Prostate gland (tissue), 2 donors: Measurements from ENCODE around the gene ABI1. TPM values are rescaled to one million over a fixed set of nuclear protein-coding genes. Genes with fewer than 3 reads are reported as not detected.

Source experiments
- DNase-seq: peaks from one replicate; pipeline ENCODE4 v3.0.0-alpha.2; 2019; ENCODE audit warnings: low spot score
- H3K27ac ChIP-seq, 2 donors: fragments of 200-600 bp; sonication (generic); 2 replicates each; pipeline ENCODE4 v1.5.1; 2017 to 2019
- H3K27me3 ChIP-seq: fragments of 200-600 bp; sonication (generic); replicated peaks from 2 replicates; pipeline ENCODE4 v1.5.1; 2019; ENCODE audit not compliant: insufficient read depth
- H3K36me3 ChIP-seq, 2 donors: fragments of 200-600 bp; sonication (generic); 1 replicate in 1 of 2; 2 replicates in 1 of 2; pipeline versions ENCODE4 v1.5.1 to v1.8.1; 2017 to 2019
- H3K4me1 ChIP-seq: fragments of 200-600 bp; sonication (generic); replicated peaks from 2 replicates; pipeline ENCODE4 v1.5.1; 2019
- H3K4me3 ChIP-seq, 2 donors: fragments of 200-600 bp; sonication (generic); 2 replicates each; pipeline ENCODE4 v1.5.1; 2017 to 2019
- H3K9me3 ChIP-seq: fragments of 200-600 bp; sonication (generic); 2 replicates; pipeline ENCODE4 v1.5.1; 2017
- CTCF ChIP-seq, 4 experiments: fragments of 200-600 bp in 2 of 4; fragments of 450-650 bp in 2 of 4; sonication (generic) in 2 of 4; IDR thresholded peaks; 1 replicate in 3 of 4; 2 replicates in 1 of 4; pipeline ENCODE4 v1.5.1; 2016 to 2019; ENCODE audit warnings: antibody characterized with exemption in 4 of 4, mild to moderate bottlenecking in 2 of 4, moderate library complexity in 2 of 4
- POLR2A ChIP-seq: fragments of 450-650 bp; IDR thresholded peaks from one replicate; pipeline ENCODE4 v1.6.1; 2016; ENCODE audit warnings: antibody characterized with exemption, mild to moderate bottlenecking
- POLR2AphosphoS5 ChIP-seq: sonication (generic); formaldehyde crosslinking; IDR thresholded peaks from one replicate; pipeline ENCODE4 v1.6.1; 2017; ENCODE audit warnings: antibody characterized with exemption
- WGBS: methylation state at CpG from one replicate; pipeline ENCODE4 v1.1.5; 2018; 5-methylcytosine and 5-hydroxymethylcytosine counted together
- intact Hi-C: fragments of 100-400 bp; cut with DNase I; formaldehyde crosslinking; loops from one replicate; pipeline ENCODE4 v1.14.2; 2022
- total RNA-seq, 2 donors: library from RNA; depleted of rRNA; stranded (reverse); fragments of >200 nt; gene quantifications; one replicate each; pipeline ENCODE4 v1.1.0, GENCODE V29; 2016

Gene ABI1
- total RNA-seq, 2 donors from 2014 or later: 37.8 to 60.6 TPM

GRCh38 chr10:26737730-26738129, 123.0 kb downstream of the ABI1 start:
- H3K36me3 ChIP-seq: no peaks in the 10 kb centered on the region
- no peak for DNase-seq
- peak overlapping the region in 1 of 2 donors; percentile 3 for H3K27ac ChIP-seq
- H3K27me3 ChIP-seq: no peaks in the 10 kb centered on the region
- no peaks in the 10 kb centered on the region for H3K9me3 ChIP-seq
- TF ChIP-seq CTCF (IDR thresholded peaks at IDR 0.05) (no peak), POLR2AphosphoS5 (no peak), POLR2A (no peak)
- intact Hi-C loops: no loop called here
- H3K4me1 ChIP-seq: no peaks in the 10 kb centered on the region
- no peak overlapping the region for H3K4me3 ChIP-seq
- WGBS: 33% methylated on average over 1 of the region's 1 CpG

- Histone ChIP-seq H3K4me1 (no peaks in the 10 kb centered on the region), H3K27ac (no peak overlapping the region), H3K27me3 (no peaks in the 10 kb centered on the region), H3K36me3 (no peaks in the 10 kb centered on the region), H3K9me3 (no peaks in the 10 kb centered on the region), H3K4me3 (no peak overlapping the region)
- TF ChIP-seq POLR2A (no peak), POLR2AphosphoS5 (no peak), CTCF (IDR thresholded peaks at IDR 0.05) (no peak)
- no peak for DNase-seq
- intact Hi-C loops: no loop called here
- WGBS: 73% methylated on average over 4 of the region's 4 CpGs
Observed at GRCh38 chr10:26735435-26735834, 125.3 kb downstream of the ABI1 start.

- Histone ChIP-seq H3K4me1 (no peaks in the 10 kb centered on the region), H3K27ac (peak overlapping the region; percentile 47 to 60), H3K9me3 (no peaks in the 10 kb centered on the region), H3K4me3 (peak overlapping the region in 1 of 2 donors; percentile 5), H3K36me3 (no peaks in the 10 kb centered on the region), H3K27me3 (no peaks in the 10 kb centered on the region)
- intact Hi-C loops: no loop called here
- TF ChIP-seq POLR2AphosphoS5: peak; percentile 89
- TF ChIP-seq POLR2A: no peak
- 67% methylated on average over 14 of the region's 14 CpGs for WGBS
- peak; percentile 83 for DNase-seq
Observed at GRCh38 chr10:26733750-26734568, 126.8 kb downstream of the ABI1 start.

- no peaks in the 10 kb centered on the region for H3K36me3 ChIP-seq
- no peaks in the 10 kb centered on the region for H3K9me3 ChIP-seq
- no peak for DNase-seq
- H3K4me3 ChIP-seq: no peak overlapping the region
- intact Hi-C loops: no loop called here
- no peak overlapping the region for H3K27ac ChIP-seq
- no peak for TF ChIP-seq CTCF (IDR thresholded peaks at IDR 0.05)
- no peak for TF ChIP-seq POLR2A
- no peaks in the 10 kb centered on the region for H3K4me1 ChIP-seq
- WGBS: 92% methylated on average over 2 of the region's 2 CpGs
- no peaks in the 10 kb centered on the region for H3K27me3 ChIP-seq
Observed at GRCh38 chr10:26730552-26730951, 130.2 kb downstream of the ABI1 start.

- Histone ChIP-seq H3K27ac (no peak overlapping the region), H3K36me3 (no peaks in the 10 kb centered on the region), H3K4me1 (no peaks in the 10 kb centered on the region), H3K4me3 (no peak overlapping the region), H3K9me3 (no peaks in the 10 kb centered on the region), H3K27me3 (no peaks in the 10 kb centered on the region)
- DNase-seq: no peak
- WGBS: 92% methylated on average over 4 of the region's 4 CpGs
- TF ChIP-seq POLR2AphosphoS5: no peak
- TF ChIP-seq CTCF (IDR thresholded peaks at IDR 0.05): no peak
- TF ChIP-seq POLR2A: no peak
- intact Hi-C loops: no loop called here
Observed at GRCh38 chr10:26729395-26729794, 131.4 kb downstream of the ABI1 start.
